ENCODE data around the gene HOXA5.
A peak's percentile ranks its signal among the peaks of the same experiment; 100 is the strongest.

The HOXA5 gene

DNA sequence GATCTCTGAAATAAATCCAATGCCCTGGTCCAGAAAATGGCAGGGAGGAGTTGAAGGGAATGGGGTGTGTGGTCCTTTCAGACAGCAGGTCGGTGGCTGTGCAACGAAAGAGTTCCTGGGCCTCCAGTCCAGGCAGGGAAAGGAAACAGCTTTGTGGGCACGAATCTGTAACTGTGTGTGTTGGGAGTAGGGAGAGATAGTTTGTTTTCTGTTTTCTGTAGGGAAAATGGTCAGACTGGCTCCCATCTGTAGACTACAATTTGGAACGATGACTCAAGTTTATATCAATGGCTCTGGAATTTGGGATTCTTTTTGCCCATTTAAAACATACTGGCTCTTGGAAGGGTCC, 24.4 kb upstream of the HOXA5 start:
- H3K27ac ChIP-seq (ENCODE audit: low read depth, low read length) = no peak overlapping the region; the same call in 1 of the 2 replicates
- peak overlapping the region; percentile 93 for H3K9ac ChIP-seq (ENCODE audit: low read length)
- peaks cover 100% of the 10 kb centered on the region for H3K27me3 ChIP-seq (ENCODE audit: control insufficient read depth, insufficient read depth, low read length)
- H3K9me3 ChIP-seq (ENCODE audit: control insufficient read depth, insufficient read depth, low read depth, low read length) = no peaks in the 10 kb centered on the region
- no peaks in the 10 kb centered on the region; the same call in 1 of the 2 replicates for H3K36me3 ChIP-seq (ENCODE audit: control insufficient read depth, insufficient read depth, low read length)
- H3K4me1 ChIP-seq (ENCODE audit: control insufficient read depth, insufficient read depth, low read length) = peaks cover 32% of the 10 kb centered on the region
- peak overlapping the region; percentile 59; the same call in 1 of the 2 replicates for H3K4me3 ChIP-seq (ENCODE audit: low read depth, low read length)

DNA sequence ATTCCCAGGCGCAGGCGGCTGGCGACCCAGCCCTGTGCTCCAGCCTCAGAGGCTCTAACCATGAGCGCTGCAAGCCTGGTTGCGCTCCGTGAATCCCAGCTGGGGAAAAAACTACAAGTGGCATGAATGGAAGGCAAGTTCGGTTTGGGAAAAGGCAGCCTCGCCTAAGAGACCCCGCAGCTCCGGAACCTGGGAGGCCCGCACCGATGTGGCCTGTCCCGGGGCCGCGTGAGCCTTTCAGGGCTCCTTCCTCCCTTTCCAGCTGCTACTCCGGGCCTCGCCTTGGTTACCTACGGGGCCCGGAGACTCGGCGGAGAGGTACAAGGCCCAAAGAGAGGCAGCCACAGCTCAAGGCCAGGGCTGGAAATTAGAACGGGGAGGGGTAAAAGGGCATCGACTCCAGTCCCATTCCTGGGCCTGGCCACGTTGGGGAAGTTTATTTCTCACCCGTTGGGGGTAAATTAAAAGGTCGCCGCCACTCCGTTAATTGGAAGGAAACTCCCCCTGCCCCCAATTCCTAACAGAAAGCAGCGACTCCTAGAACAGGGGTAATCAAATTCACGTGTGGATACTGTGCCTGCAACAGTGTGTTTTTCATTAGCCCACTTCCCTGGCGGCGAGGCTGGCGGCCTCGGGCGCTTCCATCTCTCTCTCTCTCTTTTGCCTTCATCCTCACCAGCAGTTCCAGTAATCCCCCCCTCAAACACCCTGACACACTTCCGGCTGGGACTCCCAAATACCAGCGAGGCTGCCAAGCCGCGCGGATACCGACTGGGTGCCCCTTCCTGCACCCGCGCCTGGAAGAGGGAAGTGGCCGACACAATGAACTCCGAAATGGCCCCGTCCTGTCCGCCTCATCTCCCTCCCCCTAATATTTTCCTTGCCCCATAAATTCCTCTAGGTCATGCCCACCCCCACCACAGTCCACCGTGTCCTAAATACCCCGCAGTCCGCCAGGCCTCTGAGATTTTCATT, 23.3 kb upstream of the HOXA5 start:
- Histone ChIP-seq H3K4me1 (ENCODE audit: control insufficient read depth, insufficient read depth, low read length) (peaks cover 26% of the 10 kb centered on the region), H3K9ac (ENCODE audit: low read length) (peak overlapping the region; percentile 93), H3K27me3 (ENCODE audit: control insufficient read depth, insufficient read depth, low read length) (peaks cover 100% of the 10 kb centered on the region), H3K9me3 (ENCODE audit: control insufficient read depth, insufficient read depth, low read depth, low read length) (no peaks in the 10 kb centered on the region), H3K36me3 (ENCODE audit: control insufficient read depth, insufficient read depth, low read length) (no peaks in the 10 kb centered on the region; the same call in 1 of the 2 replicates), H3K27ac (ENCODE audit: low read depth, low read length) (no peak overlapping the region; the same call in 1 of the 2 replicates), H3K4me3 (ENCODE audit: low read depth, low read length) (peak overlapping the region; percentile 59)

DNA sequence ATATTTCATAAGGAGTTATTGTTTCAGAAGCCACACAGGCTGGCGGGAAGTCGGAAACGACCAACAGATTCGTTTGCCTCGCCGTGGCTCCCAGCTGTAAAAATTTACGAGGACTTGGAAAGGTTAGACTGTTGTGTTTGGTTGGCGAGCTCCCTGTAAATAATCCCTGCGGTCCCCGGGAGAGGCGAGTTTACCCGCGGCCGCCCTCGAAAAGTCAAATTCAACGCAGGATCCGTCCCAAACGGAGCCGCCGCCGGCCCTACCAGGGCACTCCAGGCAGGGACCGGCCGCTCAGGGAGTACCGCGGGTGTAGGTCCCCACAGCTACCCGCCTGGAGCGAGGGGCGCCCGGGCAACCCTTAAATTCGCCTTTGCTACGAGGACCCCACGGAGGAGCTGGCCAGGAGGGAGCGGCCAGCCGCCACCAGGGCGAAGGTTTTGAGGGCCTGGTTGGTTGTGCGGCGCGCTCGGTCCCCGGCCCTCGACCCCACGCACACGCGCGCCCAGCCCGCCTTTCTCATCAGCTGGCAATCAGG, 22.6 kb upstream of the HOXA5 start:
- H3K27me3 ChIP-seq (ENCODE audit: control insufficient read depth, insufficient read depth, low read length) = peaks cover 100% of the 10 kb centered on the region
- H3K27ac ChIP-seq (ENCODE audit: low read depth, low read length) = no peak overlapping the region
- H3K4me1 ChIP-seq (ENCODE audit: control insufficient read depth, insufficient read depth, low read length) = peaks cover 23% of the 10 kb centered on the region
- peak overlapping the region; percentile 59 for H3K4me3 ChIP-seq (ENCODE audit: low read depth, low read length)
- H3K9ac ChIP-seq (ENCODE audit: low read length) = peak overlapping the region; percentile 93
- H3K36me3 ChIP-seq (ENCODE audit: control insufficient read depth, insufficient read depth, low read length) = no peaks in the 10 kb centered on the region; the same call in 1 of the 2 replicates
- no peaks in the 10 kb centered on the region for H3K9me3 ChIP-seq (ENCODE audit: control insufficient read depth, insufficient read depth, low read depth, low read length)

DNA sequence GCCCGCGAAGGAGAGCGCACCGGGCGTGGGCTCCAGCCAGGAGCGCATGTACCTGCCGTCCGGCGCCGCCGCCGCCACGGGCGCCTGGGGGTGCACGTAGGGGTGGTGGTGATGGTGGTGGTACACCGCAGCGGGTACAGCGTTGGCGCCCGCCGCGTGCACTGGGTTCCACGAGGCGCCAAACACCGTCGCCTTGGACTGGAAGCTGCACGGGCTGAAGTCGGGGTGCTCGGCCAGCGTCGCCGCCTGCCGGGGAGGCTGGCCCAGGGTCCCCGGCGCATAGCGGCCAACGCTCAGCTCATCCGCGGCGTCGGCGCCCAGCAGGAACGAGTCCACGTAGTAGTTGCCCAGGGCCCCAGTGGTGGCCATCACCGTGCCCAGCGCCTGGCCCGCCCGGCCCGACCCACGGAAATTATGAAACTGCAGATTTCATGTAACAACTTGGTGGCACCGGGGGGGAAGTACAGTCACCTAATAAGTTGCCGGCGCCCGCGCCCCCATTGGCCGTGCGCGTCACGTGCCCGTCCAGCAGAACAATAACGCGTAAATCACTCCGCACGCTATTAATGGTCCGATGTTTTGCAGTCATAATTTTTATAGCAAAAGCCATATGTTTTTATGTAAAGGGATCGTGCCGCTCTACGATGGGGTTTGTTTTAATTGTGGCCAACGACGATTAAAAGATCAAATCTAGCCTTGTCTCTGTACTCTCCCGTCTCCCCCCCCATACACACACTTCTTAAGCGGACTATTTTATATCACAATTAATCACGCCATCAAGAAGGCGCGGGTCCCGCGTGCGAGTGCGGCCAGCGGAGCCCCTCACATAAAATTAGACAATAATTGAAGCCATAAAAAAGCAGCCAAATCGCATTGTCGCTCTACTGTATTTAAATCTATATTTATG, 21.9 kb upstream of the HOXA5 start, which contains the start of gene HOXA9:
HOXA9 (minus strand) TSS at position 449 of the 907 bp plus-strand sequence; CDS start at position 369, 80 bp downstream.
- peak within 1 kb of the TSS; percentile 59 for H3K4me3 ChIP-seq (ENCODE audit: low read depth, low read length)
- H3K36me3 ChIP-seq (ENCODE audit: control insufficient read depth, insufficient read depth, low read length) = no peaks in the 10 kb centered on the region; the same call in 1 of the 2 replicates
- H3K4me1 ChIP-seq (ENCODE audit: control insufficient read depth, insufficient read depth, low read length) = peaks cover 28% of the 10 kb centered on the region
- no peaks in the 10 kb centered on the region for H3K9me3 ChIP-seq (ENCODE audit: control insufficient read depth, insufficient read depth, low read depth, low read length)
- H3K27ac ChIP-seq (ENCODE audit: low read depth, low read length) = no peak within 1 kb of the TSS; the same call in 1 of the 2 replicates
- peaks cover 100% of the 10 kb centered on the region for H3K27me3 ChIP-seq (ENCODE audit: control insufficient read depth, insufficient read depth, low read length)
- peak within 1 kb of the TSS; percentile 93 for H3K9ac ChIP-seq (ENCODE audit: low read length)

DNA sequence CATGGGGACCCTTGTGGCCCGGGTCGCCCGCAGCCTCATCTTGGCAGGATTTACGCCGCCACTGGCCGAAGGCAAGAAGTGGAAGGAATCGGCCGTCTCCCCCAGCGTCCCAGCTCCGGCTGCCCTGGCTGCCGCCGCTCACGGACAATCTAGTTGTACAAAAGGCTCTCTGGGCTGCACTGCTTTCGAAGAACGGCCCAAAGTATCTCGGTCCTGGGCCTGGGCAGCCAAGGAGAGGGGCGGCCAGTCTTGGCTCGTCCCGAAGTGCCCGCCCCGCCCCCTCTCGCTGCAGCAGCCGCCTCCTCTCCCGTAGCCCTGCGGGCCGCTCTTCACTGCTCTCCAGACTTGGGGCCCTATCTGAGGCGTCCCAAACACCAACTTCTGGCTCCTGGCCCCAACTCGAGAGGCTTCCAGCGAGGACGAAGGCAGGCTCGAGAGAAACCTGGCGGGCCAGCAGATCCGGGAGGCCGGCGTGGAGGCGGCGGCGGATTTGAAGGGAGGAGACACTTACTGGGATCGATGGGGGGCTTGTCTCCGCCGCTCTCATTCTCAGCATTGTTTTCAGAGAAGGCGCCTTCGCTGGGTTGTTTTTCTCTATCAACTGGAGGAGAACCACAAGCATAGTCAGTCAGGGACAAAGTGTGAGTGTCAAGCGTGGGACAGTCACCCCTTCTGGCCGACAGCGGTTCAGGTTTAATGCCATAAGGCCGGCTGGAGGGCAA, 21.0 kb upstream of the HOXA5 start:
- Histone ChIP-seq H3K27ac (ENCODE audit: low read depth, low read length) (no peak overlapping the region; the same call in 1 of the 2 replicates), H3K36me3 (ENCODE audit: control insufficient read depth, insufficient read depth, low read length) (no peaks in the 10 kb centered on the region; the same call in 1 of the 2 replicates), H3K4me1 (ENCODE audit: control insufficient read depth, insufficient read depth, low read length) (peaks cover 29% of the 10 kb centered on the region), H3K4me3 (ENCODE audit: low read depth, low read length) (peak overlapping the region; percentile 59), H3K9me3 (ENCODE audit: control insufficient read depth, insufficient read depth, low read depth, low read length) (no peaks in the 10 kb centered on the region), H3K9ac (ENCODE audit: low read length) (peak overlapping the region; percentile 93), H3K27me3 (ENCODE audit: control insufficient read depth, insufficient read depth, low read length) (peaks cover 100% of the 10 kb centered on the region)

DNA sequence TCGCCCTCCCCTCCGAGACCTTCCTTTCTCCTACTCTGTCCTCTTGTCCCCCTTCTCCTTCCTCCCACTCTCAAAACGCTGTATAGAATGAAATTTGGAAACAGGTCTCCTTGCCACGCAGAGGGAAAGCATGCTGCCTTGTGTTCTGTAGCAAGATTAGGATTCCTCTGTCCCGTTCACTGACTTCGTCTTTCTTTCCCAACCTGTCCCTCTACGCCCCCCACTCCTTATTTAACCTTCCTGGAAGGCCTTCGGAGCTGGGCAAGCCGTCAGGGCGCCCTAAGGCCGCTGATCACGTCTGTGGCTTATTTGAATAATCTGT, 20.5 kb upstream of the HOXA5 start:
- no peaks in the 10 kb centered on the region; the same call in 1 of the 2 replicates for H3K36me3 ChIP-seq (ENCODE audit: control insufficient read depth, insufficient read depth, low read length)
- peaks cover 100% of the 10 kb centered on the region for H3K27me3 ChIP-seq (ENCODE audit: control insufficient read depth, insufficient read depth, low read length)
- H3K4me3 ChIP-seq (ENCODE audit: low read depth, low read length) = peak overlapping the region; percentile 59
- peak overlapping the region; percentile 93 for H3K9ac ChIP-seq (ENCODE audit: low read length)
- H3K9me3 ChIP-seq (ENCODE audit: control insufficient read depth, insufficient read depth, low read depth, low read length) = no peaks in the 10 kb centered on the region
- H3K4me1 ChIP-seq (ENCODE audit: control insufficient read depth, insufficient read depth, low read length) = peaks cover 29% of the 10 kb centered on the region
- H3K27ac ChIP-seq (ENCODE audit: low read depth, low read length) = no peak overlapping the region; the same call in 1 of the 2 replicates

DNA sequence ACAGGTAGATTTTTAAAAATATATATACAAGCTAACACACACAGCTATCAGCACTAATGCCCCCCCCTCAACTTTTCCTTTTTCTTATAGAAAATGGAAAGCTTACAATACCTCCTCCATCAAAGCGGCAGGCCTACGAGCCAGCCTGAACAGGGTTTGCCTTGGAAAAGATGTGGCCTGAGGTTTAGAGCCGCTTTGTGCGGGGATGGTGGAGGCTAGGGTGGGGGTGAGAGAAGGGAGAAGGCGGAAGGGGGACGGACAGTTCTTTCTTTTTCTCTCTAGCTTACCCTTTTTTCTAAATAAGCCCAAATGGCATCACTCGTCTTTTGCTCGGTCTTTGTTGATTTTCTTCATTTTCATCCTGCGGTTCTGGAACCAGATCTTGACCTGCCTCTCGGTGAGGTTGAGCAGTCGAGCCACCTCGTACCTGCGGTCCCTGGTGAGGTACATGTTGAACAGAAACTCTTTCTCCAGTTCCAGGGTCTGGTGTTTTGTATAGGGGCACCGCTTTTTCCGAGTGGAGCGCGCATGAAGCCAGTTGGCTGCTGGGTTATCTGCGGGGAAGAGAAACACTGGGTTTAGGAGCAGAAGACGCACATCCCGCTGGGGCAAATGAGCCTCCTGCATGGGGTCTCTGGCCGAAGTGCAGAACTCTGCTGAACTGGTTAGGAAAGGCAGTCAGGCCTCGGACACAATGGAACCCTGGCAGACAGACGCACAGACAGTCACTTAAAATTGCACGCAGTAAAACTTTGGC, 20.0 kb upstream of the HOXA5 start:
- Histone ChIP-seq H3K9ac (ENCODE audit: low read length) (peak overlapping the region; percentile 93), H3K4me3 (ENCODE audit: low read depth, low read length) (peak overlapping the region; percentile 59; the same call in 1 of the 2 replicates), H3K27ac (ENCODE audit: low read depth, low read length) (no peak overlapping the region; the same call in 1 of the 2 replicates)

DNA sequence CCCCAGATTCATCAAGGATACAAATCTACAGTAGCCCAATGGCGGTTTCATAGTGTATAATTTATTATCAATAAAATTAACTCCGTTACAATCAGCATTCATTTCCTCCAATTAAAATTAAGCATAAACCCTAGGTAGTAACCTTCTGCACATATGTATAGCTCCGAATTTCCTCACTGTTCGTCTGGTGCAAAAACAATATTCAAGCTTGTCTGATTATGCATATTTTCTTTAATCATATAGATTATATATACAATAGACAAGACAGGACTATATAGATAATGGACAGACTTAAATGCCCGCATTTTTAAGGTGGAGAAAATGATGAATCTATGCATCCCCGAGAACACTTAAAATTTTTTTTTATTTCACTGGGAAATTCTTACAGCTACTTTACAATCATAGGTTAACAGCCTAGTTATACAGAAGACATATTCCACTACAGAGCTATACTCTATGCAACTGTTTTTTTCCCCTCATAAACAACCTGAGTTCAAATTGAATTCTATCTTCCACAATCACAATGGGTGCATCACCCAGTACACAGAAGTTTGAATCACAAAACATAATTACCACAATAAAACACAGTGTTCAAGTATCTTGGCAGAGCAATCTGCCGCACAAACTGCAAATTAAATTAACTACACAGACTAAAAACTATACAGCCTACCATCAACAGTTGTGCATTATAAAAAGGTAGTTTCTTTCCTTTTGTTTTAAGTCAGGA, 19.2 kb upstream of the HOXA5 start:
- H3K4me3 ChIP-seq (ENCODE audit: low read depth, low read length) = peak overlapping the region; percentile 59; the same call in 1 of the 2 replicates
- peaks cover 100% of the 10 kb centered on the region for H3K27me3 ChIP-seq (ENCODE audit: control insufficient read depth, insufficient read depth, low read length)
- peak overlapping the region; percentile 93 for H3K9ac ChIP-seq (ENCODE audit: low read length)
- no peak overlapping the region for H3K27ac ChIP-seq (ENCODE audit: low read depth, low read length)
- H3K4me1 ChIP-seq (ENCODE audit: control insufficient read depth, insufficient read depth, low read length) = peaks cover 29% of the 10 kb centered on the region
- H3K9me3 ChIP-seq (ENCODE audit: control insufficient read depth, insufficient read depth, low read depth, low read length) = no peaks in the 10 kb centered on the region
- no peaks in the 10 kb centered on the region; the same call in 1 of the 2 replicates for H3K36me3 ChIP-seq (ENCODE audit: control insufficient read depth, insufficient read depth, low read length)

More for the DNA sequence above, 20.0 kb upstream of the HOXA5 start:
- Histone ChIP-seq H3K4me1 (ENCODE audit: control insufficient read depth, insufficient read depth, low read length) (peaks cover 29% of the 10 kb centered on the region), H3K9me3 (ENCODE audit: control insufficient read depth, insufficient read depth, low read depth, low read length) (no peaks in the 10 kb centered on the region), H3K36me3 (ENCODE audit: control insufficient read depth, insufficient read depth, low read length) (no peaks in the 10 kb centered on the region; the same call in 1 of the 2 replicates), H3K27me3 (ENCODE audit: control insufficient read depth, insufficient read depth, low read length) (peaks cover 100% of the 10 kb centered on the region)
